HepG2 (cell line): Measurements from ENCODE around the gene NRAS. TPM values are rescaled to one million over a fixed set of nuclear protein-coding genes. Genes with fewer than 3 reads are reported as not detected.

Experiments used
- polyA plus RNA-seq, 8 experiments: library from polyadenylated mRNA; depleted of rRNA in 3 of 8; stranded (reverse) in 7 of 8; unstranded in 1 of 8; fragments of >200 nt; fragmentation: Illumina TruSeq in 4 of 8; extraction: Trizol in 4 of 8; gene quantifications; 2 replicates each; pipeline versions ENCODE4 v1.2.1 to v1.2.3, GENCODE V29; 2011 to 2016; ENCODE audit warnings: low read depth in 4 of 8, missing spikeins in 1 of 8, mixed read lengths in 1 of 8; ENCODE audit not compliant: insufficient read depth in 1 of 8
- small RNA-seq, 3 experiments: library from RNA; depleted of rRNA; stranded (forward); fragments of <200 nt; gene quantifications; one replicate each; pipeline ENCODE3, GENCODE V24; 2012; ENCODE audit warnings: low read depth in 2 of 3, low replicate concordance in 1 of 3; ENCODE audit not compliant: insufficient read length in 3 of 3, insufficient read depth in 2 of 3
- total RNA-seq, 5 experiments: library from RNA; depleted of rRNA; stranded (reverse); fragments of >200 nt; fragmentation: Illumina TruSeq; extraction: Trizol; gene quantifications; 2 replicates each; pipeline ENCODE4 v1.2.3, GENCODE V29; 2016; ENCODE audit warnings: low read depth in 1 of 5

Gene NRAS
- total and polyA plus RNA-seq, 2 of the 13 experiments (the other 11 are each of a cell fraction or from before 2014, with no cell fraction given), result 38.6 to 58.8 TPM

Small RNAs within 50 kb of the gene (small RNA-seq; reads per million reads assigned to genes)
- gene RN7SL432P (0 reads per million in 3 experiments), gene RNY1P13 (0 reads per million in 3 experiments)

Other genes with a start within 250 kb of the NRAS start
- gene TRIM33, start 205.6 kb downstream of the NRAS start, total RNA-seq (2016; rRNA removed; fragmentation: Illumina TruSeq; extraction: Trizol), result 42.2 and 42.8 TPM in 2 replicates
- gene TRIM33, start 205.6 kb downstream of the NRAS start, polyA plus RNA-seq (2011; rRNA removed), result 31.0 and 35.5 TPM in 2 replicates
- gene BCAS2, start 135.2 kb downstream of the NRAS start, total RNA-seq (2016; rRNA removed; fragmentation: Illumina TruSeq; extraction: Trizol), result 47.4 and 78.0 TPM in 2 replicates
- gene BCAS2, start 135.2 kb downstream of the NRAS start, polyA plus RNA-seq (2011; rRNA removed), result 15.2 and 18.0 TPM in 2 replicates
- 0.25 and 0.33 TPM in 2 replicates for gene DENND2C, start 46.7 kb downstream of the NRAS start, total RNA-seq (2016; rRNA removed; fragmentation: Illumina TruSeq; extraction: Trizol)
- 0.07 and 0.08 TPM in 2 replicates for gene DENND2C, start 46.7 kb downstream of the NRAS start, polyA plus RNA-seq (2011; rRNA removed)
- gene AMPD1, start 21.2 kb downstream of the NRAS start, total RNA-seq (2016; rRNA removed; fragmentation: Illumina TruSeq; extraction: Trizol), result not detected in 2 replicates
- not detected in 2 replicates for gene AMPD1, start 21.2 kb downstream of the NRAS start, polyA plus RNA-seq (2011; rRNA removed)
- gene CSDE1, start 41.2 kb upstream of the NRAS start, total RNA-seq (2016; rRNA removed; fragmentation: Illumina TruSeq; extraction: Trizol), result 313 and 582 TPM in 2 replicates
- 115 and 150 TPM in 2 replicates for gene CSDE1, start 41.2 kb upstream of the NRAS start, polyA plus RNA-seq (2011; rRNA removed)
- 58.4 and 97.5 TPM in 2 replicates for gene SIKE1, start 63.9 kb upstream of the NRAS start, total RNA-seq (2016; rRNA removed; fragmentation: Illumina TruSeq; extraction: Trizol)
- gene SIKE1, start 63.9 kb upstream of the NRAS start, polyA plus RNA-seq (2011; rRNA removed), result 33.5 and 36.5 TPM in 2 replicates
- not detected in 2 replicates for gene SYCP1, start 138.1 kb upstream of the NRAS start, total RNA-seq (2016; rRNA removed; fragmentation: Illumina TruSeq; extraction: Trizol)
- not detected in 2 replicates for gene SYCP1, start 138.1 kb upstream of the NRAS start, polyA plus RNA-seq (2011; rRNA removed)